ENCODE data around the gene CECR2.

CECR2 gene

DNA sequence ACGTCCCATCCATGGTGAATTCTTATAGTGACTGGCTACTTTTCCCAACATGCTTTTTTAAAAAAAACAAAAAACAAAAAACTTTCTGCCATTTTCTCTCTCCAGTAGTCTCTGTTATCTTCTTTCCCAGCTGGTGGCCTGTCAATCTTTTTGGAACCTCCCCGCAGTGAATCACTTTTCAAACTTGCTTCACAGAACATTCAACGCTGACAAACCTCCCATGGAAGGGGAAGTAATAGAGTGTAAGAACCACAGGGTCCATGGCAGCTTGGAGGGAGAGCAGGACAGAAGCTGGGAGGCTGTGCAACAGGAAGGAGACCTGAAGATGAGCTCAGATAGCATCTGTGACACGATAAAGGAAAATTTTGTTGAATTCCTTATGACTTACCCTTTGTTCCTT, 9.8 kb upstream of the CECR2 start:
- no peak for DNase-seq (ENCODE audit: low read depth)
- TF ChIP-seq, protein P1, sequence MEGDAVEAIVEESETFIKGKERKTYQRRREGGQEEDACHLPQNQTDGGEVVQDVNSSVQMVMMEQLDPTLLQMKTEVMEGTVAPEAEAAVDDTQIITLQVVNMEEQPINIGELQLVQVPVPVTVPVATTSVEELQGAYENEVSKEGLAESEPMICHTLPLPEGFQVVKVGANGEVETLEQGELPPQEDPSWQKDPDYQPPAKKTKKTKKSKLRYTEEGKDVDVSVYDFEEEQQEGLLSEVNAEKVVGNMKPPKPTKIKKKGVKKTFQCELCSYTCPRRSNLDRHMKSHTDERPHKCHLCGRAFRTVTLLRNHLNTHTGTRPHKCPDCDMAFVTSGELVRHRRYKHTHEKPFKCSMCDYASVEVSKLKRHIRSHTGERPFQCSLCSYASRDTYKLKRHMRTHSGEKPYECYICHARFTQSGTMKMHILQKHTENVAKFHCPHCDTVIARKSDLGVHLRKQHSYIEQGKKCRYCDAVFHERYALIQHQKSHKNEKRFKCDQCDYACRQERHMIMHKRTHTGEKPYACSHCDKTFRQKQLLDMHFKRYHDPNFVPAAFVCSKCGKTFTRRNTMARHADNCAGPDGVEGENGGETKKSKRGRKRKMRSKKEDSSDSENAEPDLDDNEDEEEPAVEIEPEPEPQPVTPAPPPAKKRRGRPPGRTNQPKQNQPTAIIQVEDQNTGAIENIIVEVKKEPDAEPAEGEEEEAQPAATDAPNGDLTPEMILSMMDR (IDR thresholded peaks at IDR 0.05; ENCODE audit: insufficient read depth, low read depth, low read length, missing control alignments) = no peak
- H3K4me3 ChIP-seq (ENCODE audit: low read length) = no peak overlapping the region

- DNase-seq (ENCODE audit: low read depth) = no peak
- TF ChIP-seq, protein P1 (IDR thresholded peaks at IDR 0.05; ENCODE audit: insufficient read depth, low read depth, low read length, missing control alignments) = no peak
Observed at GRCh38 chr22:17366329-17366728, 2.9 kb upstream of the CECR2 start.

GRCh38 chr22:17366830-17367229, 2.4 kb upstream of the CECR2 start:
- TF ChIP-seq, protein P1 (IDR thresholded peaks at IDR 0.05; ENCODE audit: insufficient read depth, low read depth, low read length, missing control alignments) = no peak
- H3K4me3 ChIP-seq (ENCODE audit: low read length) = no peak overlapping the region
- no peak for DNase-seq (ENCODE audit: low read depth)

More at GRCh38 chr22:17366329-17366728, 2.9 kb upstream of the CECR2 start:
- no peak overlapping the region for H3K4me3 ChIP-seq (ENCODE audit: low read length)

DNA sequence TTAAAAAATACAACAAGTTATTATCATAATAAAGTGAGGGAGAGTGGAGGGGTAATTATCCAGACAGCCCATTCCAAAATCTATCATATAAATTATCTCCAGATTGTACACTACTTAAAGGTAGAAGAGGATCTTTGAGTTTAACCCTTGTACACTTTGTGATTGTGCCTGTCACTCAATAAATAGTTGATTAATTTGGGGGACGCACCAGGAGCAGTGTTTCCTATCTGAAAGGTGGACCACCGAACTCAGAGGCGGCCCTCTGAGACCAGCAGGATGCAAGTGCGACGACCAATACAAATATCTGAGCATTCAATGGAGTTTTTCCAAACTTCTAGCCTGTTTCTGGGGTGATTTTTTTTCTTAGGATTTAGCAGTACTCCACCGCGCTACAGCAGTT, 1.1 kb upstream of the CECR2 start:
- TF ChIP-seq, protein P1 (IDR thresholded peaks at IDR 0.05; ENCODE audit: insufficient read depth, low read depth, low read length, missing control alignments) = no peak
- DNase-seq (ENCODE audit: low read depth) = no peak
- H3K4me3 ChIP-seq (ENCODE audit: low read length) = no peak overlapping the region

GRCh38 chr22:17368554-17369438, 464 bp upstream of the CECR2 start:
- H3K4me3 ChIP-seq (ENCODE audit: low read length) = no peak overlapping the region
- TF ChIP-seq, protein P1 (IDR thresholded peaks at IDR 0.05; ENCODE audit: insufficient read depth, low read depth, low read length, missing control alignments) = no peak
- no peak for DNase-seq (ENCODE audit: low read depth)

GRCh38 chr22:17370026-17370765, 936 bp downstream of the CECR2 start:
- H3K4me3 ChIP-seq (ENCODE audit: low read length) = no peak overlapping the region

More at GRCh38 chr22:17370026-17370765, 936 bp downstream of the CECR2 start:
- TF ChIP-seq, protein P1 (IDR thresholded peaks at IDR 0.05; ENCODE audit: insufficient read depth, low read depth, low read length, missing control alignments) = no peak
- DNase-seq (ENCODE audit: low read depth) = no peak
